NCI-H748 treated with DMSO at 0.1 percent for 48 hours (cell line): Measurements from ENCODE around the gene SLC39A9.
A peak's percentile ranks its signal among the peaks of the same experiment; 100 is the strongest.

Source experiments
- DNase-seq: peaks from one replicate; lab custom pipeline; 2025; lab: John Stamatoyannopoulos, UW

Gene SLC39A9

GRCh38 chr14:69424149-69424923 is 25.8 kb downstream of the SLC39A9 start:
- DNase-seq = no peak

DNA sequence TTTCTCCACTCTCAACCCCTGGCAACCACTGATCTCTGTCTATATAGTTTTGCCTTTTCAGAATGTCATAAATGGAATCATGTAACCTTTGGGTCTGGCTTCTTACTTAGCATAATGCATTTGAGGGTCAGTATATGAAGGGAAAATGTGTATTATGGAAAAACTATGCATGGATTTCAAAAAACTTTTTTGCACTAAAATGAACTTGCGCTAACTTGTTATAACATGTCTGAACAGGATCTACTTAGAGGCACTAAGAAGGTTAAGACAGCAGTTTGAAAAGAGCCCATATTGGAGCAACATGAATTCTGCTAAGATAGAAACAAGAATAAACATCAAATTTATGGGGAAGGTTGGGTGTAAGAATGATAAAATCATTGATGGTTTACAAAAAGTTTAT is 29.1 kb downstream of the SLC39A9 start:
- no peak for DNase-seq

DNA sequence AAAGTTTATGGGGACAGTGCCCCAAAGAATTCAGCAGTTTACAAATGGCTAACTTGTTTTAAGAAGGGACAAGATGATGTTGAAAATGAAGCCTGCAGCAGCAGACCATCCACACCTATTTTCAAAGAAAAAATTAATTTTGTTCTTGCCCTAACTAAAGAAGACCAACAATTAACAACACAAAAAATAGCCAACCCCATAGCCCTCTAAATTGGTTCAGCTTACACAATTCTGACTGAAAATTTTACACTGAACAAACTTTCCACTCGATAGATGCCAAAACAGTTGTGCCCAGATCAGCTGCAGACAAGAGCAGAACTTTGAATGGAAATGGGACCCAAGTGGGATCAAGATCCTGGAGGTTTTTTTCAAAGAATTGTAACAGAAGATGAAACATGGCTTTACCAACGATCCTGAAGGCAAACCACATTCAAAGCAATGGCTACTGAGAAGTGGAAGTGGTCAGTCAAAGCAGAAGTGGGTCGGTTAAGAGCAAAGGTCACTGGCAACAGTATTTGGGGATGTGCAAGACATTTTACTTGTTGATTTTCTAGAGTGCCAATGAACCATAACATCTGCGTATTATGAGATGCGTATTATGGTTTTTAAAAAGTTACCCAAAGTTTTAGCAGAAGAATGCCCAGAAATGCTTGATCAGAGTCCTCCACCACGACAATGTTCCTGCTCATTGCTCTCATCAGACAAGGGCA is 30.0 kb downstream of the SLC39A9 start:
- no peak for DNase-seq

DNA sequence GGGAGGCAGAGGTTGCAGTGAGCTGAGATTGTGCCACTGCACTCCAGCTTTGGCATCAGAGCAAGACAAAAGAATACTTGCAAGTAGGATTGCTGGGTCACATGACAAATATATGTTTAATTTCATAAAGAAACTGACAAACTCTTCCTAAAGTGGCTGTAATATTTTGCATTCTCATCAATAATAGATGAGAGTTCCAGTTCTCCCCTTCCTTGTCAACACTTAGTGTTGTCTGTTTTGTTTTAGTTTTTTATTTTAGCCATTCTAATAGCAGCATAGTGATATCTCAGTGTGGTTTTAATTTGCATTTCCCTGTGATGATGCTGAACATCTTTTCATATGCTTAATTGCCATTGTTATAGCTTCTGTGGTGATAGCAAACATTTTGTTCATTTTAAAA is 31.2 kb downstream of the SLC39A9 start:
- no peak for DNase-seq

GRCh38 chr14:69430306-69430939 is 31.9 kb downstream of the SLC39A9 start:
- no peak for DNase-seq

DNA sequence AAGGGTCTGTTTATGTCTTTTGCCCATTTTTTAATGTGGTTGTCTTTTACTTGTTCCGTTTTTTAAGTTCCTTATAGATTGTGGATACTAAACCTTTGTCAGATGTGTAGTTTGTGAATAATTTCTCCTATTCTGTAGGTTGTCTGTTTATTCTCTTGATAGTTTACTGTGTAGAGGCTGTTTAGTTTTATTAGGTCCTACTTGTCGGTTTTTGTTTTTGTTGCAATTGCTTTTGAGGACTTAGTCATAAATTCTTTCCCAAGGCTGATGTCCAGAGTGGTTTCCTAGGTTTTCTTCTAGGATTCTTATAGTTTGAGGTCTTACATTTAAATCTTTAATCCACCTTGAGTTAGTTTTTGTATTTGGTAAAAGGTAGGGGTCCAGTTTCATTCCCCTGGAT is 33.9 kb downstream of the SLC39A9 start:
- no peak for DNase-seq

- no peak for DNase-seq
Measured at GRCh38 chr14:69439521-69440270, 41.2 kb downstream of the SLC39A9 start.

DNA sequence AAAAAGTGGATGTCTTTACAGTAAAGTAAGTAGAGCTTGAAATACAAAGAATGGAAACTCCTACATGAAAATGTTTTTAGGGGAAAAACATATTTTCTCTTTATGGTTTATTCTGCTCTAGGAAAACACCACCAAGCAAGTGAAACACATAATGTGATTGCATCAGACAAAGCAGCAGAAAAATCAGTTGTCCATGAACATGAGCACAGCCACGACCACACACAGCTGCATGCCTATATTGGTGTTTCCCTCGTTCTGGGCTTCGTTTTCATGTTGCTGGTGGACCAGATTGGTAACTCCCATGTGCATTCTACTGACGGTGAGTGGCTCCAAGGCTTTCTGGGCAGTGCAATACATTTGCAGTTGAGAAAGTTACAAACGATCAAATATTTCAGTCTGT is 43.5 kb downstream of the SLC39A9 start:
- no peak for DNase-seq

- no peak for DNase-seq
Measured at GRCh38 chr14:69443296-69443805, 44.9 kb downstream of the SLC39A9 start.

GRCh38 chr14:69449216-69449615 is 50.7 kb downstream of the SLC39A9 start:
- DNase-seq = no peak

DNA sequence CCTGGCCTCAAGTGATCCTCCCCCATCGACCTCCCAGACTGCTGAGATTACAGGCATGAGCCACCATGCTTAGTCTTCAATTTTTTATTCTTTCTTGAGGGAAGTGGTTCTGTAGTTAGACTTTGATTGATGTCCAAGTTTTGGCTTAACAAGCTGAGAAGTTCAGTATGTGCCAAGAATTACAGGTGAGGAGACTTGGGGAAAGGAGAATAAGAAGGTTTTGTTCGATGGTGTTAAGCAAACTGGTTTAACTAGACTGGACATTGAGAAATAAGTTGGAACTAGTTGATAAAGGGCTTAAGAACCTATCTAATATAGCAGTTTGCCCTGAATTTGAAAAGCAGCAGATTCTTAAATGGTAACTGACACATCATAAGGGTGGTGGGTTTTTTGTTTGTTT is 53.4 kb downstream of the SLC39A9 start:
- no peak for DNase-seq

DNA sequence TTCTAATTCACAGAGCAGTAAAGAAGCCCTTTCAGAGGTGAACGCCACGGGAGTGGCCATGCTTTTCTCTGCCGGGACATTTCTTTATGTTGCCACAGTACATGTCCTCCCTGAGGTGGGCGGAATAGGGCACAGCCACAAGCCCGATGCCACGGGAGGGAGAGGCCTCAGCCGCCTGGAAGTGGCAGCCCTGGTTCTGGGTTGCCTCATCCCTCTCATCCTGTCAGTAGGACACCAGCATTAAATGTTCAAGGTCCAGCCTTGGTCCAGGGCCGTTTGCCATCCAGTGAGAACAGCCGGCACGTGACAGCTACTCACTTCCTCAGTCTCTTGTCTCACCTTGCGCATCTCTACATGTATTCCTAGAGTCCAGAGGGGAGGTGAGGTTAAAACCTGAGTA is 59.9 kb downstream of the SLC39A9 start:
- no peak for DNase-seq

DNA sequence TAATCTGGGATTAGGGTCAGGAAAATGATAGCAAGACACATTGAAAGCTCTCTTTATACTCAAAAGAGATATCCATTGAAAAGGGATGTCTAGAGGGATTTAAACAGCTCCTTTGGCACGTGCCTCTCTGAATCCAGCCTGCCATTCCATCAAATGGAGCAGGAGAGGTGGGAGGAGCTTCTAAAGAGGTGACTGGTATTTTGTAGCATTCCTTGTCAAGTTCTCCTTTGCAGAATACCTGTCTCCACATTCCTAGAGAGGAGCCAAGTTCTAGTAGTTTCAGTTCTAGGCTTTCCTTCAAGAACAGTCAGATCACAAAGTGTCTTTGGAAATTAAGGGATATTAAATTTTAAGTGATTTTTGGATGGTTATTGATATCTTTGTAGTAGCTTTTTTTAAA is 60.6 kb downstream of the SLC39A9 start:
- DNase-seq = no peak

DNA sequence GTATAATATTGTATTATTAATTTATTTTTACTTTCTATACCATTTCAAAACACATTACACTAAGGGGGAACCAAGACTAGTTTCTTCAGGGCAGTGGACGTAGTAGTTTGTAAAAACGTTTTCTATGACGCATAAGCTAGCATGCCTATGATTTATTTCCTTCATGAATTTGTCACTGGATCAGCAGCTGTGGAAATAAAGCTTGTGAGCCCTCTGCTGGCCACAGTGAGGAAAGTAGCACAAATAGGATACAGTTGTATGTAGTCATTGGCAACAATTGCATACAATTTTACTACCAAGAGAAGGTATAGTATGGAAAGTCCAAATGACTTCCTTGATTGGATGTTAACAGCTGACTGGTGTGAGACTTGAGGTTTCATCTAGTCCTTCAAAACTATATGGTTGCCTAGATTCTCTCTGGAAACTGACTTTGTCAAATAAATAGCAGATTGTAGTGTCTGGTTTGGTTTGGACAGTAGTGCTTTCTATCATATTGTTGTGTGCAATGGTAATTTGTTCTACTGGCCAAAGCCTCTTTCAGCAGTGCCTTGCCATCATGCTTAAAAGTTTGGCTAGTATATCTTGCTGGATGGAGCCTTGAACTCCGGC is 61.7 kb downstream of the SLC39A9 start:
- peak; percentile 41 for DNase-seq

GRCh38 chr14:69464379-69464778 is 65.9 kb downstream of the SLC39A9 start:
- no peak for DNase-seq

DNA sequence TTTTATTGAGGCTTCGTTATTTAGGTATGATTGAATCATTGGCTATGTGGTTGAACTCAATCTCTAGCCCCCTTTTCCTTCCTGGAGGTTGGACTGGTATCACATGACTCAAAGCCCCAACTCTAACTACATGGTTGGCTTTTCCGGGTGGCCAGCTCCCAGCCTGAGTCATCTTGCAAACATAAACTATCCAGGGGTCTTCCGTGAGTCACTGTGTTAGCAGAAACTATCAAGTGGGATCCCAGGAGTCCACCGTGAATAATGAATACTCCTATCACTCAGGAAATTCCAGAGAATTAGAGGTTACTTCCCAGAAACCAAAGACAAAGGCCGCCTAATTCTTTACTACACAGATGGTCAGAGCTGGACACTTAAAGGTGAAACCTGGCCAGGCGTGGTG is 66.3 kb downstream of the SLC39A9 start:
- DNase-seq = no peak

GRCh38 chr14:69468949-69469348 is 70.5 kb downstream of the SLC39A9 start:
- DNase-seq = no peak

DNA sequence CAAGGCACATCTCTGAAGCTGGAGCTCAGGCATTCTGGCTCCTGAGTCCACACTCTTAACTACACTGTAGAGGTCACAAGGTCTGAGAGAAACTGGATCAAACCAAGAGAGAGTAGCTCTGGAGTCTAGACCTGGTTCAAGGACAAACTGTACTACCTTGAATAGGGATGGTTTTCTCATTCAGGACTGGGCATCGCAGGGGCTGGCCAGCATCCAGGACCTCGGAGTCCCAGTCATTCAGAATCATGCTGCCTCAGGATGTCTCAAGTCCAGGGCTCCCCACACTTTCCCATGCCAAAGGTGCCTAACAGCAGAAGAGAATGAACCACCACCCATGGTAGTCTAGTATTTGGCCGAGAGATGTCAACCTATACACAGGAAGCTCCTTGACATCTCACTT is 72.9 kb downstream of the SLC39A9 start:
- no peak for DNase-seq

- no peak for DNase-seq
Measured at GRCh38 chr14:69471916-69472315, 73.4 kb downstream of the SLC39A9 start.

GRCh38 chr14:69473260-69473659 is 74.8 kb downstream of the SLC39A9 start:
- DNase-seq = no peak

DNA sequence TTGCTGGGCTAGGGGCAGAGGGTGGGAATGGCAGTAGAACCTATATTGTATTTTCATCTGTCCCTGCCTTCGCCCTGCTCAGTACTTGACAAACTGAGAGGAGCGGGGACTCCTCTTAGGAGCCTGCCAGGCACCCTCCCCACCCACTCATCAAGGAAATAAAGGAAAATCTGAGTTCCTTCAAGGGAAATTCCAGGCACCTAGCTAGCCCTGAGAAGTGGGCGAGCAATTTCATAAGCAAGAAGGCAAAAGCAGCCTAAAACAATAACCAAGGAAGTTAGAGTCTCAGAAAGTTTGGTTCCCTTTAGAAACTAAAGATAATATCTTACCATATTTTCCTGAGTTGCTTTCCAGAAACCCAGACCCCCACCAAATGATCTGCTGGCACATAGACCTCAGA is 75.5 kb downstream of the SLC39A9 start:
- no peak for DNase-seq
